A549 (cell line): Measurements from ENCODE around the gene EBF4. TPM values are rescaled to one million over a fixed set of nuclear protein-coding genes. Genes with fewer than 3 reads are reported as not detected.

Experiments
- ATAC-seq, 2 experiments: fragments of 200-7000 bp in 1 of 2; fragments of >200 bp in 1 of 2; cut with Nextera tagmentation in 1 of 2; cut with Tn5 transposase in 1 of 2; 3 replicates each; pipeline versions ENCODE4 v1.8.0 to v1.9.1; 2018 to 2020; ENCODE audit warnings: mild to moderate bottlenecking in 1 of 2, moderate library complexity in 1 of 2
- CTCF ChIA-PET: fragments of 300-600 bp; sonication (Branson Sonifier 250); formaldehyde crosslinking; extraction: SDS; loops from one replicate; lab custom pipeline; 2021; ENCODE audit warnings: antibody characterized with exemption, inconsistent platforms; lab: Yijun Ruan, JAX
- POLR2A ChIA-PET: fragments of 350-600 bp; formaldehyde crosslinking; extraction: SDS; loops from one replicate; lab custom pipeline; 2021; ENCODE audit warnings: antibody characterized with exemption, inconsistent platforms; lab: Yijun Ruan, JAX
- DNase-seq, 2 experiments: peaks; one replicate each; pipeline versions ENCODE4 v3.0.0 to v3.0.0-alpha.2; 2011 to 2016; ENCODE audit warnings: low read depth in 1 of 2, low spot score in 1 of 2
- FAIRE-seq: peaks from 2 replicates; lab custom pipeline; 2011; peaks lifted over from hg19 to GRCh38; lab: Jason Lieb, UNC
- H3K27ac ChIP-seq, 2 experiments: fragments of >200 bp; sonication (Bioruptor Twin); formaldehyde crosslinking; 3 replicates each; pipeline ENCODE4 v1.5.1; 2016 to 2017
- H3K4me1 ChIP-seq: fragments of >200 bp; sonication (Bioruptor Twin); formaldehyde crosslinking; 3 replicates; pipeline ENCODE4 v1.6.1; 2016
- H3K4me2 ChIP-seq: fragments of >200 bp; sonication (Bioruptor Twin); formaldehyde crosslinking; 3 replicates; pipeline ENCODE4 v1.6.1; 2016
- H3K4me3 ChIP-seq: fragments of >200 bp; sonication (Bioruptor Twin); formaldehyde crosslinking; 3 replicates; pipeline ENCODE4 v1.5.1; 2016
- H3K9me3 ChIP-seq: fragments of >200 bp; sonication (Bioruptor Twin); formaldehyde crosslinking; 3 replicates; pipeline ENCODE4 v1.6.1; 2016
- ATOH8 ChIP-seq: fragments of 250-450 bp; sonication (Bioruptor Pico); IDR thresholded peaks from 2 replicates; pipeline ENCODE4 v1.5.0; 2020; ENCODE audit warnings: low read depth, mild to moderate bottlenecking, moderate library complexity
- BHLHE40 ChIP-seq: IDR thresholded peaks from 2 replicates; pipeline ENCODE4 v1.6.1; 2012; ENCODE audit warnings: low read depth, low read length, inconsistent platforms
- CBX2 ChIP-seq: fragments of 200-600 bp; sonication (generic); IDR thresholded peaks from 2 replicates; pipeline ENCODE4 v1.6.1; 2016; ENCODE audit warnings: low read depth, mild to moderate bottlenecking, borderline replicate concordance
- CEBPB ChIP-seq, 2 experiments: fragments of >200 bp in 1 of 2; sonication (Bioruptor Twin) in 1 of 2; formaldehyde crosslinking in 1 of 2; IDR thresholded peaks; 2 replicates each; pipeline ENCODE4 v1.6.1; 2012 to 2016
- CHD2 ChIP-seq: fragments of 150-350 bp; IDR thresholded peaks from 2 replicates; pipeline ENCODE4 v1.6.1; 2014; ENCODE audit warnings: low read length; ENCODE audit not compliant: partially characterized antibody
- CTCF ChIP-seq: fragments of >200 bp; sonication (Bioruptor Twin); formaldehyde crosslinking; IDR thresholded peaks from 3 replicates; pipeline ENCODE4 v1.5.1; 2016
- E2F6 ChIP-seq: IDR thresholded peaks from 2 replicates; pipeline ENCODE4 v1.6.1; 2012; ENCODE audit warnings: low read depth, borderline replicate concordance
- EHF ChIP-seq: fragments of 250-450 bp; sonication (Bioruptor Pico); IDR thresholded peaks from 2 replicates; pipeline ENCODE4 v1.5.0; 2020; ENCODE audit warnings: mild to moderate bottlenecking
- ELK1 ChIP-seq: fragments of 150-350 bp; IDR thresholded peaks from 2 replicates; pipeline ENCODE4 v1.6.1; 2014; ENCODE audit warnings: low read depth, mild to moderate bottlenecking, low read length
- EP300 ChIP-seq, 2 experiments: fragments of >200 bp; sonication (Bioruptor Twin); formaldehyde crosslinking; IDR thresholded peaks; 2 replicates in 1 of 2; 3 replicates in 1 of 2; pipeline ENCODE4 v1.6.1; 2016 to 2017
- ESRRA ChIP-seq: fragments of 150-350 bp; IDR thresholded peaks from 2 replicates; pipeline ENCODE4 v1.6.1; 2014; ENCODE audit warnings: mild to moderate bottlenecking, low read length, borderline replicate concordance
- FOSB ChIP-seq: fragments of 250-450 bp; sonication (Bioruptor Pico); IDR thresholded peaks from 2 replicates; pipeline ENCODE4 v1.5.0; 2020; ENCODE audit warnings: mild to moderate bottlenecking, moderate library complexity
- FOSL2 ChIP-seq, 2 experiments: fragments of 450-650 bp in 1 of 2; fragments of >200 bp in 1 of 2; sonication (Bioruptor Twin) in 1 of 2; formaldehyde crosslinking; IDR thresholded peaks; 2 replicates each; pipeline versions ENCODE4 v1.5.0 to v1.6.1; 2016 to 2020; ENCODE audit warnings: mild to moderate bottlenecking in 1 of 2, moderate library complexity in 1 of 2
- HDAC2 ChIP-seq: fragments of 200-600 bp; sonication (generic); IDR thresholded peaks from 2 replicates; pipeline ENCODE4 v1.6.1; 2016
- HEYL ChIP-seq: fragments of 250-450 bp; sonication (Bioruptor Pico); IDR thresholded peaks from 2 replicates; pipeline ENCODE4 v1.8.0; 2021; ENCODE audit warnings: mild to moderate bottlenecking, moderate library complexity
- JUNB ChIP-seq: fragments of >200 bp; sonication (Bioruptor Twin); formaldehyde crosslinking; IDR thresholded peaks from 2 replicates; pipeline ENCODE4 v1.6.1; 2016
- MAZ ChIP-seq: fragments of 150-350 bp; IDR thresholded peaks from 2 replicates; pipeline ENCODE4 v1.6.1; 2014; ENCODE audit warnings: antibody characterized with exemption, low read depth, low read length, borderline replicate concordance
- MYC ChIP-seq: IDR thresholded peaks from 2 replicates; pipeline ENCODE4 v1.6.1; 2012; ENCODE audit warnings: mild to moderate bottlenecking, inconsistent platforms, low read length, improper control_type of control experiment, borderline replicate concordance
- PBX3 ChIP-seq: IDR thresholded peaks from 2 replicates; pipeline ENCODE4 v1.6.1; 2012
- POLR2A ChIP-seq: IDR thresholded peaks from 2 replicates; pipeline ENCODE4 v1.6.1; 2012; ENCODE audit warnings: mild to moderate bottlenecking, low read length
- POLR2AphosphoS2 ChIP-seq: conservative IDR thresholded peaks from 2 replicates; pipeline ENCODE4 v1.6.1; 2012; ENCODE audit warnings: low read length, improper control_type of control experiment, inconsistent platforms
- RARB ChIP-seq: fragments of 250-450 bp; sonication (Bioruptor Pico); IDR thresholded peaks from 2 replicates; pipeline ENCODE4 v1.8.0; 2021; ENCODE audit warnings: mild to moderate bottlenecking, moderate library complexity
- REST ChIP-seq: fragments of 200-600 bp; sonication (generic); IDR thresholded peaks from 2 replicates; pipeline ENCODE4 v1.6.1; 2016; ENCODE audit warnings: antibody characterized with exemption, mild to moderate bottlenecking, moderate library complexity
- RNF2 ChIP-seq: fragments of 200-600 bp; sonication (generic); IDR thresholded peaks from 2 replicates; pipeline ENCODE4 v1.6.1; 2016; ENCODE audit warnings: low read depth, mild to moderate bottlenecking, antibody characterized with exemption, moderate library complexity, borderline replicate concordance
- TFCP2L1 ChIP-seq: fragments of 250-450 bp; sonication (Bioruptor Pico); IDR thresholded peaks from 2 replicates; pipeline ENCODE4 v1.5.0; 2021; ENCODE audit warnings: mild to moderate bottlenecking
- ZFP36 ChIP-seq: fragments of 450-650 bp; IDR thresholded peaks from 2 replicates; pipeline ENCODE4 v1.6.1; 2014; ENCODE audit warnings: borderline replicate concordance; ENCODE audit not compliant: partially characterized antibody
- ZSCAN20 ChIP-seq: fragments of 250-450 bp; sonication (Bioruptor Pico); IDR thresholded peaks from 2 replicates; pipeline ENCODE4 v1.8.0; 2022; ENCODE audit warnings: mild to moderate bottlenecking, moderate library complexity
- WGBS: methylation state at CpG from one replicate; pipeline ENCODE4 v1.1.6; 2017; ENCODE audit errors: missing lambda C conversion rate; 5-methylcytosine and 5-hydroxymethylcytosine counted together
- polyA plus RNA-seq, 4 experiments: library from polyadenylated mRNA; depleted of rRNA in 3 of 4; stranded (reverse); fragments of >200 nt; fragmentation: RNase III in 1 of 4; extraction: RNeasy Plus Mini Kit Qiagen cat#74134 plus additional on column Dnase treatment in 1 of 4; gene quantifications; 2 replicates in 3 of 4; 3 replicates in 1 of 4; pipeline ENCODE4 v1.2.3, GENCODE V29; 2011 to 2017

Gene EBF4
- polyA plus RNA-seq, 2 of the 4 experiments (the other 2 are of a cell fraction) = 2.2 to 3.2 TPM

- Histone ChIP-seq H3K4me2 (no peak overlapping the region), H3K4me1 (no peaks in the 10 kb centered on the region), H3K27ac (no peak overlapping the region), H3K4me3 (no peak overlapping the region), H3K9me3 (no peaks in the 10 kb centered on the region)
- TF ChIP-seq FOSB (no peak), CHD2 (no peak), EHF (no peak), CEBPB (IDR thresholded peaks at IDR 0.05) (no peak), HDAC2 (no peak), RNF2 (no peak), RARB (CRISPR knock-in tag) (no peak), POLR2A (no peak), JUNB (no peak), HEYL (CRISPR knock-in tag) (no peak), EP300 (IDR thresholded peaks at IDR 0.05) (no peak), TFCP2L1 (CRISPR knock-in tag) (no peak), POLR2AphosphoS2 (no peak), MYC (no peak), ZSCAN20 (CRISPR knock-in tag) (no peak), REST (no peak), PBX3 (no peak), BHLHE40 (no peak), MAZ (no peak)
- DNase-seq = no peak
- WGBS = 54% methylated on average over 11 of the region's 15 CpGs
- CTCF ChIA-PET = interaction anchor here (0.8 to 10.7 kb wide), 4 partner anchors 13 to 84 kb away, joined by 3 to 103 read pairs (median 8); no protein-coding TSS in a partner anchor
- POLR2A ChIA-PET = no interaction called here
- peak; percentile 36 to 52; a peak in 3 of 6 replicates for ATAC-seq
- no peak for FAIRE-seq
Measured at GRCh38 chr20:2767768-2768631, 75.4 kb downstream of the EBF4 start.

GRCh38 chr20:2768632-2769015, 76.0 kb downstream of the EBF4 start:
- FAIRE-seq = no peak
- H3K9me3 ChIP-seq = no peaks in the 10 kb centered on the region
- H3K4me1 ChIP-seq = no peaks in the 10 kb centered on the region
- no peak overlapping the region for H3K4me3 ChIP-seq
- no peak for DNase-seq
- no peak overlapping the region for H3K27ac ChIP-seq
- ATAC-seq = peak in 1 of 2 experiments; percentile 14; a peak in 1 of 6 replicates
- ChIA-PET CTCF (interaction anchor here (1.5 to 10.7 kb wide), 3 partner anchors 14 to 83 kb away, joined by 4 to 103 read pairs (median 13); no protein-coding TSS in a partner anchor), POLR2A (no interaction called here)
- no peak overlapping the region for H3K4me2 ChIP-seq
- WGBS = 59% methylated on average over 5 of the region's 5 CpGs
- TF ChIP-seq CTCF = no peak
- TF ChIP-seq E2F6 = no peak
- no peak for TF ChIP-seq ESRRA
- no peak for TF ChIP-seq ZSCAN20 (CRISPR knock-in tag)
- TF ChIP-seq BHLHE40 = no peak
- TF ChIP-seq POLR2A = no peak
- TF ChIP-seq ELK1 = no peak
- no peak for TF ChIP-seq FOSL2 (IDR thresholded peaks at IDR 0.05)
- TF ChIP-seq FOSL2 (CRISPR knock-in tag; IDR thresholded peaks at IDR 0.05) = no peak
- no peak for TF ChIP-seq EHF
- no peak for TF ChIP-seq CBX2
- TF ChIP-seq RARB (CRISPR knock-in tag) = no peak
- no peak for TF ChIP-seq ATOH8 (CRISPR knock-in tag)
- no peak for TF ChIP-seq ZFP36
- TF ChIP-seq EP300 (IDR thresholded peaks at IDR 0.05) = no peak
